GM18867 (cell line): ENCODE data around the gene FSD1L.

Experiments used
- ATAC-seq: cut with Tn5 transposase; IDR thresholded peaks from one replicate; pipeline ENCODE4 v1.9.1; 2021; ENCODE audit warnings: mild to moderate bottlenecking, moderate library complexity; ENCODE audit not compliant: unreplicated experiment

Gene FSD1L

DNA sequence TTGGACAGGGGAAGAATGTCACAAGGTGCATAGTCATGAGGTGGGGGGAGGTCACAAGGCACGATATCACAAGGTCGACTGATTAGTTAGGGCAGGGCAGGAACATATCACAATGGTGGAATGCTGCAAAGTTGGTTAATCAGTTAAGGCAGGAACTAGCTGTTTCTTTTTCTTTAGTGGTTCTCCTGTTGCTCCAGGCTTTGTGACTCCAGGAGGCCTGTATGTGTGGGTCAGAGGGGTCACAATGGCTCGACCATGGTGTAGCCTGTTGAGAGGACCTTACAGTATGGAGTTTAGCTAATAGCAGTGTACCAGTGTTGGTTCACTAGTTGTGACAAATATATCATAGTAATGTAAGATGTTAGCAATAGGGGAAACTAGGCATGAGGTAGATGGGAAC, 12.4 kb upstream of the FSD1L start:
- ATAC-seq, result no peak

- ATAC-seq, result no peak
Observed at GRCh38 chr9:105436783-105437182, 11.1 kb upstream of the FSD1L start.

DNA sequence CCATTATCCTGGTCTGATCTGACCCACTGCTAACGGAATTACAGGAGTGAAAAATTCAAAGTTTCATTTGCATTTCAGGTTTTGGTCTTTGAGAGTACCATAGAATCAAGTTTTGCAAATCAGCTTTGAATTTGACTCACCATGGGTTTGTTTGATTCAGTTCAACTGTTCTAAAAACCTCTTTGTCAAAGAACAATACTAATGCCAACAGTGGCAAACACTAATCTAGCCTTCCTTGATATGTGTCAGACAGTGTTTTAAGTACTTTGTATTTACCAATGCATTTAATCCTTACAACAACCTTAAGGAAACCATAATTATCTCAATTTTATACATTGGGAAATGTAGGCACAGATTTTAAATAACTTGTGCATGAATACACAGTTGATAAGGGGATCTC, 10.1 kb upstream of the FSD1L start:
- ATAC-seq, result no peak

- ATAC-seq, result no peak
Observed at GRCh38 chr9:105438141-105438806, 9.6 kb upstream of the FSD1L start.

DNA sequence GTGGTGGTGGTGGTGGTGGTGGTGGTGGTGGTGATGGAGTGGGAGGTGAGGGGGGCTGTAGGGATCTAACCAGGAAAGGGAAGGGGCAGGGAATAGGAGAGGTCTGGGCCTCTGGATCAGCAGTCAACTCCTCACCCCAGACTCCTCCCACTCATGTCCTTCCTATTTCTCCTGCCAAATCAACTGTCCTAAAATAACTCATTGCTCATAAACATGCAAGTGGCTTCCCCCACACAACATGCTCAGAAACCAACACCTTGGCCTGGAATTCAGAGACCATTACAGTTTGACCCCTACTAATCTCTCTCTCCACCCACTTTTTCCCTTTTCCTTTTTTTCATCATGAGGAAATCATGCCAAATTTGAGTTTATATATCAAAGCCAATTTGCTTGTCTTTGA, 8.4 kb upstream of the FSD1L start:
- no peak for ATAC-seq

DNA sequence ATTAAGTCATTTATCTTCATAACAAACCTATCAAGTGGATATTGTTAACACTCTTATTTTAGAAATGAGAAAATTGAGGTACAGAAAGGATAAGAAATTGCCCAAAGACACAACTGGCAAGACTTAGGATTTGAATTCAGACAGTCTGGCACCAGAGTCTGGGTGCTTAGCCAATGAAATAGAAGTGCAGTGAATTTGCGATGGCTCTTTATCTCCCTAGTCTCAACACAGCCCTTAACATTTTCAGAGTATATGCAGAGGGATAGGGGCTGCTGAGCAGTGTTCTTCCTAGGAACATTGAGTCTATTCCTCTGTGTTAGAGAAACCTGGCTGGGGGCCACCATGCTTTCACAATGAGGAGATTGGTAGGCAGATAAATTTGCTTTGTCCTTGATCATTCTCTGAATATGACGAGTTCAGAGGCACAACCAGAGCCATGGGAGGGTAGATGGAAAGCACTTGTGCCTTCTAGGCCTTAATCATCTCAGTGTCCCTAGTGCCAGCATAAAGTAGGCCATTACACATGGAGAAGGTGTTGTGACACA, 6.1 kb upstream of the FSD1L start:
- no peak for ATAC-seq

- ATAC-seq, result no peak
Observed at GRCh38 chr9:105443121-105443520, 4.7 kb upstream of the FSD1L start.

DNA sequence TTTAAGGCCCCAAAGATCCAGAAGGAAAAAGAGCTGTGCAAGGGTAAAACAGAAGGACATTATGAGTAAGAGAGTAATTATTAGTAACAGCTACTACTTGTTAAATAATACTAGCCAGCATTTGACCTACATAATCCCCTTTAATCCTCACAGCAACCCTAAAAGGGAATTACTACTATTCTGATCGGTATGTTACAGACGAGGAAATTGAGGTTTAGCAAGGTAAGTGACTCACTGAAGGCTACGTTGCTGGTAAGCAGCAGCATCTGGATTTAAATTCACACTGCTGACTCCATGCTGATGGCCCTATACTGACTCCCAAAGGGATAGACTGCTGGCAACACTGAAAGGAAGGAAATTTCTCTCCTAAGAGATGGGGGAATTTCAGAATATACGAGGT, 3.7 kb upstream of the FSD1L start:
- no peak for ATAC-seq

GRCh38 chr9:105445203-105445881, 2.5 kb upstream of the FSD1L start:
- no peak for ATAC-seq

DNA sequence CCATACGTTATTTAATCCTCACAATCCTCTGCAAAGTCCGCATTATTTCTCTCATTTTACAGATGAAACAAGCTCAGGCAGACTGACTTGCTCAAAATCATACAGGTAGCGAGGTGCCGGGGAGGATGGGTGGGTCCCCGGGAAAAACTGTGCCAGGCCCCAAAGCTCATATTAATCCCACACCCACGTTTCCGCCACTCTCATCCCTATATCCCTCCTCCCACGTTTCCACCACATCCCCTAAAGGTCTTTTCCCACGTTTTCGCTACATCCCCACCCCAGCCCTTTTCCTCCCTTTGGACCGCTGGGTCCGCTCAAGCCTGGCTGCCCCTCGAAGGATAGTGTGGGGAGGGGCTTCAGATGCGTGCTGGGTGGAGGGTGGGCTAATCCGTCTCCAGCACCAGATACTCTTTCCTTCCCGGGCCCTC, 434 bp upstream of the FSD1L start:
- ATAC-seq, result no peak

GRCh38 chr9:105449081-105449480, 1.2 kb downstream of the FSD1L start:
- no peak for ATAC-seq

DNA sequence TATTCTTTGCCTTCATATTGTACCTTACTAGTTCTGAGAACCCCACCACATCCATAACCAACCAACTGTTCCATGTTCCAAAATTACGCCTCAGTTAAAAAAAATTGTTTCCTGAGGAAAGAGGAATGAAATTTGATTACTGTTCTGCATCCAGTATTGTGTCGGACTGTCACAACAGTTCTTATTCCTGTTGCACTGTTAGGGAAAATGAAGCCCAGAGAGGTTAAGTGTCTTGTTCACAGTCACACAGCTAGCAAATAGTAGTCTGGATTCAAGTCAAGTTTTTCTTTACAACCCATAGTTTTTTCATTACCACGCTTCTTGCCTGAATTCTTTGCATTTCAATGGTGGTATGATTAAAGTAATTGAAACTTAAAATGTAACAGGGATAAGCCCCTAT, 4.4 kb downstream of the FSD1L start:
- ATAC-seq, result no peak

GRCh38 chr9:105455836-105456475, 8.1 kb downstream of the FSD1L start:
- ATAC-seq, result no peak

- no peak for ATAC-seq
Observed at GRCh38 chr9:105457560-105458294, 9.9 kb downstream of the FSD1L start.

GRCh38 chr9:105458404-105458803, 10.6 kb downstream of the FSD1L start:
- ATAC-seq, result no peak

DNA sequence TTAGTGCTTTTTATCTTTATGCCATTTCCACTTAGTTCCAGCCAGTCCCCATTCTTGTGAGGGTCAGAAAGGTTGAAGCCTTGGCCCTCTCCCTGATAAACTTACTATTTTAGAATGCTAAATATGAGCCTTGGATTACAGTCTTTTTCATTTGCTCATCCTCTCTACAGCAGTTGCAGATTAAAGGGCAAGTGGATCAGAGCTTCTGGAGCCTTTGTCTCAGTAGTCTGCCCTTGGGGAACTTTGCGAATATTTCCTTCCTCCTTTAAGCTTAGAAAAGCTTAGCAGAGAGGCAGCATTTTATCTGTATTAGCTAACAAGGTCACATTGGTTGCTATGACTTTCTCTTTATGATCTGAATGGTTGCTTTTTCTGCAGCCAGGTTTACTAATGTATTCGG, 11.5 kb downstream of the FSD1L start:
- ATAC-seq, result no peak

- no peak for ATAC-seq
Observed at GRCh38 chr9:105466898-105467455, 19.1 kb downstream of the FSD1L start.

- no peak for ATAC-seq
Observed at GRCh38 chr9:105468875-105469274, 21.0 kb downstream of the FSD1L start.

GRCh38 chr9:105473221-105473620, 25.4 kb downstream of the FSD1L start:
- no peak for ATAC-seq

DNA sequence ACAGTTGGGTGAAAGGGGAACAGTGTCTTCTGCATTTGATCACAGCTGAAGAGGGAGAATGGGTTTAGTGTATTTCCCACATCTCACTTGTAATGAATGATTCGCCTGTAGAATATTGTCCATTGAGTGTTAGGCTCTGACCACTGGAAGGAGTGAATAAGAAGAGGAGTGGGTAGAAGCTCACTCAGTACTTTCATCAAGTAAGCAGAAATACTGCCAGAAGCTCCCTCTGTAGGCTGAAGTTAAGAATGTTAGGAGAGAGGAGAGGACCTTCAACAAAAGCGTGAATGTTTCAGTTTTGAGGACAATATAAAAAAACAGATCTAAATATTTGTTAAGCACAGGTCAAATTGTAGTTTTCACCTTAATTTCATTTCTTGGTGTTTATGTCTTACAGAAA, 27.5 kb downstream of the FSD1L start:
- ATAC-seq, result no peak

DNA sequence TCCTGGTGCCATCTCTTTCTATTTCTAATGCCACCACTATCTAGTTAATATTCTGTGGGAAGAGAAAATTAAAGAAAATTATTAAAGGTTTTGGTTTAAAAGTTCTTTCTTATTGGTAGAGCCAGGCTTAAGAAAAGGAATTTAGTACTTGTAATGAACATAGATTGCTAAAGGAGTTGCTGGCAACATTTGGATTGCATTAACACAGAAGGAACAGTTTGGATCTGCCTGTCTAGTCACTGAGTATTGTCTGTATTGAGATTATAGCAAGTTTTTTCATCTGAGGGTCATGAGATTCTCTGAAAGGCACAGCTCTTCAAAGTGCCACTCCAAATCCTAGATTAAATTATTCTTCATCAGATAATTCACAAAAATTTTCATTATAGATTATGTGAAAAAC, 32.0 kb downstream of the FSD1L start:
- no peak for ATAC-seq
